GM12891 (cell line): ENCODE measurements around the gene LTBP3.

Experiments used
- PAX5 ChIP-seq: IDR thresholded peaks from 2 replicates; pipeline ENCODE4 v1.6.1; 2011; ENCODE audit warnings: low read length, moderate library complexity, mild to moderate bottlenecking; ENCODE audit not compliant: insufficient read depth, severe bottlenecking
- POLR2A ChIP-seq: IDR thresholded peaks from 2 replicates; pipeline ENCODE4 v1.6.1; 2011; ENCODE audit warnings: low read depth, low read length, control low read depth
- POLR2AphosphoS5 ChIP-seq: IDR thresholded peaks from 2 replicates; pipeline ENCODE4 v1.6.1; 2011; ENCODE audit warnings: low read depth, low read length, control low read depth
- SPI1 ChIP-seq: IDR thresholded peaks from 2 replicates; pipeline ENCODE4 v1.6.1; 2011; ENCODE audit warnings: low read depth, low read length, control low read depth
- TAF1 ChIP-seq: IDR thresholded peaks from 2 replicates; pipeline ENCODE4 v1.6.1; 2011; ENCODE audit warnings: low read depth, low read length, control low read depth

DNA sequence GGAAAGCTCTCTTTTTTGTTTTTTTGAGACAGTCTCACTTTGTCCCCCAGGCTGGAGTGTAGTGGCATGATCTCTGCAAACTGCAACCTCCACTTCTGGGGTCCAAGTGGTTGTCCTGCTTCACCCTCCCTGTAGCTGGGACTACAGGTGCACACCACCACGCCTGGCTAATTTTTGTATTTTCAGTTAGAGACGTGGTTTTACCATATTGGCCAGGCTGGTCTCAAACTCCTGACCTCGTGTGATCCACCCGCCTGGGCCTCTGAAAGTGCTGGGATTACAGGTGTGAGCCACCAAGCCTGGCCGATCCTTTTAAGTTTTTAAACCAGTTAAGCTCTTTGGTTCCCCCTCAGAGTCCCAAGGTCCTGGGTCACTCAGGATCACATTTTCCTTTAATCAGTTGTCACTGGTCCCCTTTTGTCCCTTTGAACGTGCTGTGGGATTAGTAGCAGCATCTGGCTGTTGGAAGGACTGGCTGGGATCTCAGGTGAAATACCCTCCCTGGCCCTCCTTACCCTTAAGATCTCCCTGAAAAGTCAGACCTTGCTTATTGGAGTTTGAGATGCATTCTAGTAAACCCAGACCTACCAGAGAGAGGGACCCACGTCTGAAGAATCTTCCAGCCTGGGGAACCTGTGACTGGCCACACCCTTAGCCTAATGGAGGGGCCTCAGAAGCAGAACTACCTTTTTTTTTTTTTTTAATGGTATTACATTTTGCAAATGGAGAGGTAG lies 51.2 kb downstream of the LTBP3 start:
- TF ChIP-seq POLR2A (peak; percentile 99), SPI1 (no peak), TAF1 (peak; percentile 67), POLR2AphosphoS5 (peak; percentile 99), PAX5 (peak; percentile 91)
